ENCODE data around the gene ACVR1B. TPM values are rescaled to one million over a fixed set of nuclear protein-coding genes. Genes with fewer than 3 reads are reported as not detected.
"Not testable (repeated sequence)": the region's sequence is repeated elsewhere in the genome, so short reads cannot be mapped to it uniquely, and the experiment has no call there.

ACVR1B gene
- total RNA-seq, 2 donors from 2014 or later: 7.2 to 8.4 TPM

GRCh38 chr12:51972422-51972812 is 20.9 kb downstream of the ACVR1B start:
- Mint-ChIP-seq H3K4me3 (peak overlapping the region; percentile 53 to 69), H3K9me3 (no peaks in the 10 kb centered on the region), H3K36me3 (ENCODE audit: insufficient read depth in 2 of 2) (peaks cover 4 to 5% of the 10 kb centered on the region in 2 donors), H3K27ac (no peak overlapping the region), H3K27me3 (ENCODE audit: low read depth) (peaks cover 13% of the 10 kb centered on the region), H3K4me1 (ENCODE audit: low read depth) (peaks cover 73% of the 10 kb centered on the region)
- DNase-seq: no peak
- ATAC-seq (replicated peaks in 1 of 2): no peak

- Mint-ChIP-seq H3K27ac (no peak overlapping the region), H3K36me3 (ENCODE audit: insufficient read depth in 2 of 2) (peaks cover 4 to 8% of the 10 kb centered on the region in 2 donors), H3K4me1 (ENCODE audit: low read depth) (peaks cover 73% of the 10 kb centered on the region), H3K27me3 (ENCODE audit: low read depth) (peaks cover 13% of the 10 kb centered on the region), H3K9me3 (no peaks in the 10 kb centered on the region), H3K4me3 (peak overlapping the region; percentile 53 to 69)
- ATAC-seq (replicated peaks in 1 of 2) (peak; percentile 64 to 65), DNase-seq (peak; percentile 68 to 74)
Observed at GRCh38 chr12:51972849-51973273, 21.4 kb downstream of the ACVR1B start.

GRCh38 chr12:51973560-51973959 is 22.1 kb downstream of the ACVR1B start:
- no peaks in the 10 kb centered on the region for H3K9me3 Mint-ChIP-seq
- H3K4me3 Mint-ChIP-seq: peak overlapping the region in 1 of 2 donors; percentile 27
- H3K27ac Mint-ChIP-seq: no peak overlapping the region
- ATAC-seq (replicated peaks in 1 of 2) (no peak), DNase-seq (no peak)
- peaks cover 4 to 10% of the 10 kb centered on the region in 2 donors for H3K36me3 Mint-ChIP-seq (ENCODE audit: insufficient read depth in 2 of 2)
- H3K27me3 Mint-ChIP-seq (ENCODE audit: low read depth): peaks cover 13% of the 10 kb centered on the region
- peaks cover 73% of the 10 kb centered on the region for H3K4me1 Mint-ChIP-seq (ENCODE audit: low read depth)

DNA sequence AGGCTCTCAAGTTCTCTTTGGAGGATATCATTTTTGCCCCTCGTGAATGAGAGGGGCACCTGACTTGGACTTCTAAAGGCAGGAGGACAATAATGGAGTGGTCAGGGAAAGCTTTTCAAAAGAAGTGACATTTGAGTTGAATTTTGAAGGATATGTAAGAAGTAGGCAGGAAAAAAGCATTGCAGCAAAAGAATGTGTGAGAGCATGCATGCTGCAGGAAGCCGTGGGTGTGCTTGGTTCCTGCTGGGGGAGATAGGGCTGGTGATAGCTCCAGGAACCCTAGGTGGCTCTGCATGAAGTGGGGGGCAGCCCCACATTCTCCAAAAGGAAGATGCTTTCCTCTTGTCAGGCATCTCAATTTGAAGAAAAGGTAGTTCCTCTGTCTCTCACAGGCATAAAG is 23.1 kb downstream of the ACVR1B start:
- Mint-ChIP-seq H3K9me3 (no peaks in the 10 kb centered on the region), H3K4me3 (peak overlapping the region; percentile 29 to 52), H3K36me3 (ENCODE audit: insufficient read depth in 2 of 2) (peaks cover 4 to 10% of the 10 kb centered on the region in 2 donors), H3K4me1 (ENCODE audit: low read depth) (peaks cover 72% of the 10 kb centered on the region), H3K27me3 (ENCODE audit: low read depth) (peaks cover 6% of the 10 kb centered on the region), H3K27ac (no peak overlapping the region)
- no peak for ATAC-seq (replicated peaks in 1 of 2)
- no peak for DNase-seq

GRCh38 chr12:51975196-51975595 is 23.7 kb downstream of the ACVR1B start:
- Mint-ChIP-seq H3K9me3 (no peaks in the 10 kb centered on the region), H3K4me1 (ENCODE audit: low read depth) (peaks cover 71% of the 10 kb centered on the region), H3K27me3 (ENCODE audit: low read depth) (peaks cover under 1% of the 10 kb centered on the region), H3K4me3 (no peak overlapping the region), H3K36me3 (ENCODE audit: insufficient read depth in 2 of 2) (peaks cover 4 to 10% of the 10 kb centered on the region in 2 donors), H3K27ac (no peak overlapping the region)
- no peak for ATAC-seq (replicated peaks in 1 of 2)
- no peak for DNase-seq

DNA sequence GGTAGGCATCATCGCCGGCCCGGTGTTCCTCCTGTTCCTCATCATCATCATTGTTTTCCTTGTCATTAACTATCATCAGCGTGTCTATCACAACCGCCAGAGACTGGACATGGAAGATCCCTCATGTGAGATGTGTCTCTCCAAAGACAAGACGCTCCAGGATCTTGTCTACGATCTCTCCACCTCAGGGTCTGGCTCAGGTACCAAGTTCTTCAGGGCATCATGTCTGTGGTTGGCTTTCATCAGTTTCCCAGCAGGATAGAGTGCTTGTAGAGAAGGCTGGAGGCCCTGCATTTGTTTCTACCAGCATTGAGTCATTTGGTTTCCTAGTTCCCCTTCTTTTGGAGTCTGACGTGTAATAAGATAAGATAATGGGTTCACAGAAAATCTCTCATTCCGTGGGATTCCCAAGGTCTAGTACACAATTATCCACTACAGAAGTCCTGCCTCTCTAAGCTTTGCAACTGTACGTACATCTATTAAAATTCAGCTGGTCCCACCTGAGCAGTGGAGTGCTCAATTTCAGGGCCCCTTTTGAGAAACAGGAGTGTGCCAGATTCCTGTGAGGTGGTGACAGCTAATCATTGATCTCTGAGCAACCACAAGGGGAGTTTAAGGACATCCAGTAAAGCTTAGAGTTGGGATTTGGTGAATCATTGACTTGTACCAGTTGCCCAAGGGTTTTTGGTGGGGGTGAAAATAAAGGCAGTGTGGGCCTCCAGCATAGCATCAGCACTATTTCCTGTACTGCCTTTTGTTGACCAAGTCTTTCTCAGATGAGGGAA is 25.1 kb downstream of the ACVR1B start:
- Mint-ChIP-seq H3K4me1 (ENCODE audit: low read depth) (peaks cover 66% of the 10 kb centered on the region), H3K27ac (no peak overlapping the region), H3K9me3 (no peaks in the 10 kb centered on the region), H3K36me3 (ENCODE audit: insufficient read depth in 2 of 2) (peaks cover 4 to 11% of the 10 kb centered on the region in 2 donors), H3K4me3 (no peak overlapping the region), H3K27me3 (ENCODE audit: low read depth) (no peaks in the 10 kb centered on the region)
- ATAC-seq (replicated peaks in 1 of 2) (no peak), DNase-seq (no peak)

GRCh38 chr12:51977320-51977753 is 25.8 kb downstream of the ACVR1B start:
- no peak overlapping the region for H3K27ac Mint-ChIP-seq
- H3K4me3 Mint-ChIP-seq: no peak overlapping the region
- no peaks in the 10 kb centered on the region for H3K9me3 Mint-ChIP-seq
- ATAC-seq (replicated peaks in 1 of 2) (no peak), DNase-seq (no peak)
- peaks cover 4 to 11% of the 10 kb centered on the region in 2 donors for H3K36me3 Mint-ChIP-seq (ENCODE audit: insufficient read depth in 2 of 2)
- peaks cover 58% of the 10 kb centered on the region for H3K4me1 Mint-ChIP-seq (ENCODE audit: low read depth)
- H3K27me3 Mint-ChIP-seq (ENCODE audit: low read depth): no peaks in the 10 kb centered on the region

GRCh38 chr12:51979306-51979705 is 27.8 kb downstream of the ACVR1B start:
- not testable (repeated sequence) for H3K9me3 Mint-ChIP-seq; ATAC-seq (replicated peaks in 1 of 2); H3K4me3 Mint-ChIP-seq; H3K27me3 Mint-ChIP-seq (ENCODE audit: low read depth); DNase-seq; H3K27ac Mint-ChIP-seq
- Mint-ChIP-seq H3K4me1 (ENCODE audit: low read depth) (peaks cover 38% of the 10 kb centered on the region), H3K36me3 (ENCODE audit: insufficient read depth in 2 of 2) (peaks cover 4 to 13% of the 10 kb centered on the region in 2 donors)

GRCh38 chr12:51980051-51980808 is 28.7 kb downstream of the ACVR1B start:
- H3K4me1 Mint-ChIP-seq (ENCODE audit: low read depth): peaks cover 29% of the 10 kb centered on the region
- no peak overlapping the region for H3K4me3 Mint-ChIP-seq
- peak; percentile 61 to 73 for DNase-seq
- peak; percentile 89 to 90 for ATAC-seq (replicated peaks in 1 of 2)
- no peaks in the 10 kb centered on the region for H3K27me3 Mint-ChIP-seq (ENCODE audit: low read depth)
- H3K36me3 Mint-ChIP-seq (ENCODE audit: insufficient read depth in 2 of 2): peaks cover 4 to 13% of the 10 kb centered on the region in 2 donors
- H3K27ac Mint-ChIP-seq: no peak overlapping the region
- H3K9me3 Mint-ChIP-seq: no peaks in the 10 kb centered on the region

- no peak overlapping the region for H3K27ac Mint-ChIP-seq
- H3K27me3 Mint-ChIP-seq (ENCODE audit: low read depth): no peaks in the 10 kb centered on the region
Observed at GRCh38 chr12:51980809-51981127, 29.3 kb downstream of the ACVR1B start.

DNA sequence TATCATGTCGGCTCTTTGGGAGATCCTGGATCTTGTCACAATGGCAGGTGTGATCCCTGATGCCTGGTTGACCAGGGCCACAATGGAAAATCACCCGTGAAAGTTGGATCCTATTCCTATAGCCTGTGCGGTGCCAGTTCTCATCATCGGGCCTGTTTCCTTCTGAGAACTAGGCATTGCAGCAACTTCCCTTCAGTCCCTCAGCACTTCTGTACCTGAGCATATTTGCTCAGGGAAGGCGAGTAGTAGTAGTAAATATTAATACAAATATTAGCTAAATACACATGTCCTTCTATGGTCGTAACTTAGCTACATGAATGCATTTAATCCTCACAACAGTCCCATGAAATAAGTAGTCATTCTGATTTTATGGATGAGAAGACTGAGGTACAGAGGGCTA is 33.2 kb downstream of the ACVR1B start:
- Mint-ChIP-seq H3K4me3 (no peak overlapping the region), H3K27me3 (ENCODE audit: low read depth) (no peaks in the 10 kb centered on the region), H3K27ac (no peak overlapping the region), H3K9me3 (no peaks in the 10 kb centered on the region), H3K4me1 (ENCODE audit: low read depth) (peaks cover 13% of the 10 kb centered on the region), H3K36me3 (ENCODE audit: insufficient read depth in 2 of 2) (peaks cover 2 to 5% of the 10 kb centered on the region in 2 donors)
- DNase-seq (no peak), ATAC-seq (replicated peaks in 1 of 2) (no peak)

More at GRCh38 chr12:51980809-51981127, 29.3 kb downstream of the ACVR1B start:
- Mint-ChIP-seq H3K36me3 (ENCODE audit: insufficient read depth in 2 of 2) (peaks cover 7 to 12% of the 10 kb centered on the region in 2 donors), H3K4me1 (ENCODE audit: low read depth) (peaks cover 24% of the 10 kb centered on the region), H3K4me3 (no peak overlapping the region), H3K9me3 (no peaks in the 10 kb centered on the region)
- no peak for ATAC-seq (replicated peaks in 1 of 2)
- no peak for DNase-seq

DNA sequence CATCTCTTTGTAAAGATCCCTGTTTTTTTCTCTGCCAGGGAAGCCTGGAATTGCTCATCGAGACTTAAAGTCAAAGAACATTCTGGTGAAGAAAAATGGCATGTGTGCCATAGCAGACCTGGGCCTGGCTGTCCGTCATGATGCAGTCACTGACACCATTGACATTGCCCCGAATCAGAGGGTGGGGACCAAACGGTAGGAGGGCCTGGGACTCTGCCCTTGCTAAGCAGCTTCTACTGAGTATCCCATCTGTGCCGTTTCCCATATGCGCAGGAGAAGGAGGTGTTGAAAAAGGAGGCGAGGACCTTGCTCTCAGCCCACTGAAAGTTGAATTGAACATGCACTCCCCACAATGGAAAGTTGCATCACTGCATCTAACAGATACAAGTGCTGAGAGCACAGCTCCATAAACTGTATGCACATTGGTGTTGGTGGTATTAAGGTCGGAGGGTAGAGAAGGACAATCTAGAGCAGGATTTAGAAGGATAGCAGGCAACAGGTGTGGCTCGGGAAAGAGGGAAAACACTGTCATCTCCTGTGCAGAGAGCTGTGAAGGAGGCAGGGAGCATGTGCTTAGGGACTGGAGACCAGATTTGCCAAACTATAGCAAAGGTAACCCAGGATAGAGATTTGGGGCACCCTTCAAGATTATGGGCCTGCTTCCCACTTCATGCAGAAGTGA is 33.8 kb downstream of the ACVR1B start:
- H3K36me3 Mint-ChIP-seq (ENCODE audit: insufficient read depth in 2 of 2): peaks cover 2 to 5% of the 10 kb centered on the region in 2 donors
- ATAC-seq (replicated peaks in 1 of 2) (no peak), DNase-seq (no peak)
- no peaks in the 10 kb centered on the region for H3K27me3 Mint-ChIP-seq (ENCODE audit: low read depth)
- no peak overlapping the region for H3K4me3 Mint-ChIP-seq
- H3K27ac Mint-ChIP-seq: no peak overlapping the region
- H3K9me3 Mint-ChIP-seq: no peaks in the 10 kb centered on the region
- peaks cover 7% of the 10 kb centered on the region for H3K4me1 Mint-ChIP-seq (ENCODE audit: low read depth)

- Mint-ChIP-seq H3K36me3 (ENCODE audit: insufficient read depth in 2 of 2) (peaks cover 2 to 4% of the 10 kb centered on the region in 2 donors), H3K27me3 (ENCODE audit: low read depth) (no peaks in the 10 kb centered on the region), H3K9me3 (no peaks in the 10 kb centered on the region), H3K4me1 (ENCODE audit: low read depth) (no peaks in the 10 kb centered on the region), H3K4me3 (no peak overlapping the region), H3K27ac (no peak overlapping the region)
- no peak for ATAC-seq (replicated peaks in 1 of 2)
- no peak for DNase-seq
Observed at GRCh38 chr12:51986834-51987233, 35.3 kb downstream of the ACVR1B start.

All from activated T-cell treated with anti-CD3 and anti-CD28 coated beads, Interleukin-2, amount 50 U/mL, for 72 hours (primary cell).